GM18867 (cell line): Measurements from ENCODE around the gene COMP.

ENCODE experiments used
- ATAC-seq: cut with Tn5 transposase; IDR thresholded peaks from one replicate; pipeline ENCODE4 v1.9.1; 2021; ENCODE audit warnings: mild to moderate bottlenecking, moderate library complexity; ENCODE audit not compliant: unreplicated experiment

Gene COMP

GRCh38 chr19:18750295-18750970 lies 40.7 kb downstream of the COMP start:
- no peak for ATAC-seq

DNA sequence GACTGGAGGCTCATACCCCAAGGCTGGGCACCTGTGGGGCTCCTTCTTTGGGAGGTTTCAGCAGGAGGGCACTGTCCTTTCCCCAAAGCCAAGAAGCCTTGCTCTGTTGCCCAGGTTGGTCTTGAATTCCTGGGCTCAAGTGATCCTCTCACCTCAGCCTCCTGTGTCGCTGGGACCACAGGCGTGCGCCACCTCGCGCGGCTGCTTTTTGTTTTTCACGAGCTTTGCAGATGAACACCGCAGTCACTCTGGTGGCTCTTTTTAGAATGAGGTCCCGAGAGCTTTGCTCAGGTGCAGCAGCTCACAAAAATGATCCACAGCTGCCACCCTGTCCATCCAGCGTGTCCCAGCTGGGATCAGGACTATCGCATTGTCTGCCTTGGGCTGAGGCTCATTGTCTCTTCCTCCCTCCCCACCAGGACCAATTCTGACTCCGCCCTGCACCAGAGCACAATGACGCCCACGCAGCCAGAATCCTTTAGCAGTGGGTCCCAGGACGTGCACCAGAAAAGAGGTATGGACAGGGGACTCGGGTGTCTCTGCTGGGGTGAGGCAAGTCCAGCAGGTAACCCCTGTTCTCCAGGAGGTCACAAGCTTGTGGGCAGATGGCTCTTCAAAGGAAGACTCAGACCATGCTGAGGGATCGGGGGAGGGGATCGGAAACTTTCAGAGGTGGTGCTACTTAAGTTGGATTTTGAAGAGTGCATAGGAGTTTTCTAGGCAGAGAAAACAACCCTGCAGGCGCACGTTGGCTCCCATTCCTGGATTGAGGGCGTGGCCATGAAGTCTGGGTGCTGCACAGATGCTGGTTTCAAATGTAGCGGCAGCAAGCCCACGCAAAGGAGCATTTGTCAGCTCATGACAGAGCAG lies 41.5 kb downstream of the COMP start:
- no peak for ATAC-seq

- no peak for ATAC-seq
These were observed 44.4 kb downstream of the COMP start for GRCh38 chr19:18746401-18747325.

DNA sequence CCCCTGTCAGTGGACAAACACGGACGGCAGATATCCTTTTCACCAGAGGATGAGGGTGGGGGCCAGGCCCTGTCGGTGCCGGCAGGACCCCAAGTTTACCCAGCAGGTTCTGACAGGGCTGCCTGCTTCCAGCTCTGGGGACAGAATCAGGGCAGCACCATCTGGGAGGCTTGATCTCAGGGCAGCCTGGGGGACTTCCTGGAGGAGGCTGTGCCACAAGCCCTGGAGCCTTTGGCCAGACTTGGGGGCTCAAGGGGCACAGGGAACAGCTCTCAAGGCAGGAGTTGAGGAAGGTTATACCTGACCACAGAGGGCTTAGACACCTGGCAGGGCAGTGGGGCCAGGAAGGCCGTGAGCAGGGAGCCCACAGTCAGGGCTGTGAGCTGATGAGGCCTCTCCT lies 45.2 kb downstream of the COMP start:
- ATAC-seq: no peak

DNA sequence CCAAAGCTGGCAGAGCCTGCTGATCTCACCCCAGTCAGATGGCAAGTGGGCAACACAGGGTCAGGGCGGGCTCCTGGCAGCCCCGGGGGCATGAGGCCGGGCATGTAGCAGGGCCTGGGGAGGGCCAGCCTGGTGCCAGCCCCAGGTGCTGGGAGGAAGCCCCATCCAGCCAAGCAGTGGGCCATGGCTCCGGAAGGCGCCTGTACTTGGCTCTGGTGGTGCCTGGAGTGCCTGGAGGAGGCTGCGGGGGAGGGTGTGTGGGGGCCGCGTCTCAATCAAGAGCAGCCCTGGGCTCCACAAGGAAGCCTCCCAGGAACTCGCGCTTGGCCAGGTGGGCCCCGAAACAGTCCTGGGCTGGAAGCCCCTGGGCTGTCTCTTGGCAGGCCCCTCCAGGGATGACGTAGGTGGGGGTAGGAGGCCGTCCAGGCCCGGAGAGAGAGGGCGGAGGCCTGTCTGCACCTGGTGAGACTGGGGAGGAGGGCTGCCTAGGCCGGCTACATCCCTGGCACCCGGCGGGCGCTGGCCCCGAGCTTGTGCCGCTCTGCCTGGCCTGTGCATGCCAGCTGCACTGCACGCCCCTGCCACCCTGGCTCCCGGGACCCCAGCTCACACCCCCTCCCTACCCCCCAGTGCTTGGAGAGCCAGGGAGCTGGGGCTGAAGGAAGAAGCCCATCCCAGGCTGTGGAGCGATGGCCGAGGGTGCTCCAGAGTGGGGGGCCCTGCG lies 45.9 kb downstream of the COMP start:
- ATAC-seq: no peak

DNA sequence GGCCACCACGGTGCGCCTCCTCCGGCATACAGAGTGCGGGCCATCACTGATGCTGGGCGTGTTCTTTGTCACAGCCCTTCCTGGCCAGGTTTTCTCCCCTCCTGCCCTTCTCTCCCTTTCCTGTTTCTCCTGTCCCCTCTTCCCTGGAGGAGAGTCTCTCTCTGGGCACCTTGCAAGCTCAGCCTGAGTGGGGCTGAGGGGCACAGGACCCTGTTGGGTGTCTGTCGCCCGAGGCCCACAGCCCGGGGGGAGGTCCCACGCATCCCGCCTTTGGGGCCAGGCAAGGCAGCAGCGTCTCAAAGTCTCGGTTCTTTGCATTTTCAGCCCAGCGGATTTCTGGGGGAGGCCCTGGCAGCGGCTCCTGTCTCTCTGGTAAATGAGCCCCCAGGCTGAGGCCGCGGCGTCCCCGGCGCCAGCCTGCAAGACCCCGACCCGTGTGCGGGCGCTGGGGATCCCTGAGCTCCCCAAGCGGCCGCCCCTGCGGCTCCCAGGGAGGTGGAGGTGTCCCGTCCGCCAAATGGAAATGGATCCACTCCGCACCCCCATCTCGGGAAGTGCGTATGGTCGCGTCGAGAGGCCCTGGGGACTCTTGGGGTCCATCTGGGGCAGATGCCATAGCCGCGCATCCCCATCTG lies 47.2 kb downstream of the COMP start:
- no peak for ATAC-seq

GRCh38 chr19:18742838-18743783 lies 48.0 kb downstream of the COMP start:
- no peak for ATAC-seq

DNA sequence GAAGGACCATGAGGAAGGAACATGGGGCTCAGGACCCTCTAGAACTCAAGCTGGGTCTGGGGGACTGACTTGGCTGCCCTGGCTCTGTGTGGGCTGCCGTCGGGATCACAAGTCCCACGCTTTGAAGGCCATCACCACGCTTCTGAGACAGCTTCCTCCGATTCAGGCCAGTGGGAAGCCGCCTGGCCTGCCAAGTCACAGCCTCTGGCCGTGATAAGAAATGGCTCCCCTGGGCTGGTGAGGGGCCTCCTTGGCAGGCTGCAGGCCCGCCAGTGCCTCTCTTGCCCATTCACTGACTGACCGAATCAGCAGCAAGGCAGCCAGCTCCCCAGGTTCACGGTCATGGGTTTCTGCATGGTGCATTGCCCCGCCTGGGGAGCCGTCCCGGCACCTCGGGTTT lies 48.8 kb downstream of the COMP start:
- ATAC-seq: no peak

GRCh38 chr19:18741124-18742121 lies 49.7 kb downstream of the COMP start:
- ATAC-seq: no peak

DNA sequence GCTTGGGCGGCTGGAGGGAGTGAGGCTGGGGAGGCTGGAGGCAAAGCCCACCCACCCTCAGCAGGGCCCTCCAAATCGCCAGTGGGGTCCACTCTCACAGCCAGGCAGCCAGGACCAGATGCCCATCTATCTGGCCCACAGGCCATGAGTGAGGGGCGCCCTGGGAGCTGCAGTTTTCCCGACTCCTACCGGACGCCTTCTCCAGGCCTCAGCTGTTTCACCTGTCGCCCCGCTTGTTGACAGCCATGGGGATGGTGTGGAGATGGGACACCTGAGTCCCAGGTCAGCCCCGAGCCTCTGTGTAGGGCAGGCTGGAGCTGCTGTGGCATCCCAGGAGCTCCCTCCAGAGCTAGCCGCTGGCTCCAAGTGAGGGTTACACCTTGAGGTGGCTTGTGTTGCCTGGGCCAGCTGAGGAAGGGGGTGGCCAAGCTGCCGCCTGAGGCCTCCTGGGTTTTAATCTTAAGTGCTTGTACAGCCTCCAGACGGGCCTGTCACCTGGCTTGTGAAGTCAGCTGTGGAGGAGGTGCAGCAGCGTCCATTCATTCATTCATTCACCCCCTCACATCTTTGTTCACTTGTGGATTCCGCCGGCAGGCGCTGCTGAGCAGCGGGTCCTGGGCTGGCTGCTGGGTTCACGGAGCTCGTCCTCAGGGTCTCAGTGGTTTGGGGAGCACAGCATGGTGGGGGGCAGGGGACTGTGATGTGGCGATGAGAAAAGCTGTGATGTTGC lies 52.0 kb downstream of the COMP start:
- ATAC-seq: no peak

DNA sequence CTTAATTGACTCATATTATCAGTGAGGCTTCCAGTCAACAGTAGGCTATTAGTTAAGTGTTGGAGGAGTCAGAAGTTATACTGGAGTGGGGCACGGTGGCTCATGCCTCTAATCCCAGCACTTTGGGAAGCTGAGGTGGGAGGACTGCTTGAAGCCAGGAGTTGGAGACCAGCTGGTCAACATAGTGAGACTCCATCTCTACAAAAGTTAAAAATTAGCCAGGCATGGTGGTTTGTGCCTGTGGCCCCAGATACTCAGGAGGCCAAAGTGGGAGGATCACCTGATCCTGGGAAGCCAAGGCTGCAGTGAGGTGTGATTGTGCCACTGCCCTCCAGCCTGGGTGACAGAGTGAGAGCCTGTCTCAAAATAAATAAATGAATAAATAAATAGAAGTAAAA lies 53.2 kb downstream of the COMP start:
- no peak for ATAC-seq

DNA sequence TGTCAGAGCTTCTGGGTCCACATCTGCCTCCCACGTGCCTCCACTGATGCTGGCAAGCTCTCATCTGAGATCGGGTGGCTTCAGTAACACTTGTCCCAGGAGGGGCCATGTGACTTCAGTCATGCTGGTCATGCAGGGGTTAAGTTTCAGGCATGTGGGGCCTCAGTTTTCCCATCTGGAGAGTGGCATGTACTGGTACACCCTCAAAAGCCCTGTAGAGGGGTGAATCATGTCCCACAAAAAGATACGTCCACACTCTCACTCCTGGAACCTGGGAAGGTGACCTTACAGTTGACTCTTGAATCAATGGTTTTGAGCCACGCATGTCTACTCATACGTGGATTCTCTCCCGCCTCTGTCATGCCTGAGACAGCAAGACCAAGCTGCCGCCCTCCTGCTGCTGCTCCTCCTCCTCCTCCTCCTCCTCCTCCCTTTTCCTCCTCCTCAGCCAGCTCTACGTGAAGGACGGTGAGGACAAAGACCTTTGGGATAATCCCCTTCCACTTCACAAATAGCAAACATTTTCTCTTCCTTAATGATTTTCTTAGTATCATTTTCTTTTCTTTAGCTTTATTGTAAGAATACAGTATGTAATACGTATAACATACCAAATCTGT lies 53.7 kb downstream of the COMP start:
- ATAC-seq: no peak

DNA sequence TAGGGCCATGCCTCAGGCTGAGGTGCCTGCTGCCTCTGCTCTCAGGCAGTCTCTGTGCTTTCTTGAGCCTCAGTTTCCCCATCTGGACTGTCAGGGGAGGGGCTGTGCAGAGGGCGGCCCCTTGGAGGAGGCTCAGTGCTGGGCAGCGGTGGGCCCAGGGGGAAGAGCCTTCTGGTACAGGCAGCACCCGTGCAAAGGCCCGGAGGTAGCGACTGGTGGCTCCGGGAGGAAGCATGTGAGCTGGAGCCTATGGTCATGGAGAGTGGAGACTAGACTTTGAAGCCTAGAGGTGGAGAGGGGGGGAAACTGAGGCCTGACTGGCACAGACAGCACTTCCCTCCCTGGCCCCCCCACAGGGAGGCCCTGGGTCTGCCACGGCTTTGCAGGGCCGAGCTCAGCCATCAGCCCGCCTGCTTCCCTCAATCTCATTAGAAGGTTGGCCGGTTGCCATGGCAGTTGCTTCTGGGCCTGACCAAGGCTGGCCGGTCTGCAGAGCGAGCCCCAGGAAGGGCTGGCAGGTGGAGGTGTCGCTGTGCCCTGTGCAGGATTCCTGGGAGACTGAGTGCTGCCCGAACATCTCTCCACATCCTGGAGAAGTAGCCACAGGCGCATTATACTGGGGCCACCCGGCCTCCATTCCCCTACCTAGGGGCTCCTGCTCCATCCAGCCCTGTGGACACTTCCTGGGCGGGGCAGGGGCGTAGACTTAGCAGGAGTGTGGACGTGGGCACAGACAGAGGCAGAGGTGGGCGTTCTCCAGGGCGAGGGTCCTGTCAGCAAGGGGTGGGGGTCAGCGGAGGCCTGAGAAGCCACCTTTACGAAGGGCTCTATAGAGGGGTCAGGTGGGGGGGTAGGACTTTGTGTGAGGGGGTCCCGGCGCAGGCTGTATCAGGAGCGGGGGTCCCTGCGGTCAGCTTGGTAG lies 54.4 kb downstream of the COMP start:
- no peak for ATAC-seq

DNA sequence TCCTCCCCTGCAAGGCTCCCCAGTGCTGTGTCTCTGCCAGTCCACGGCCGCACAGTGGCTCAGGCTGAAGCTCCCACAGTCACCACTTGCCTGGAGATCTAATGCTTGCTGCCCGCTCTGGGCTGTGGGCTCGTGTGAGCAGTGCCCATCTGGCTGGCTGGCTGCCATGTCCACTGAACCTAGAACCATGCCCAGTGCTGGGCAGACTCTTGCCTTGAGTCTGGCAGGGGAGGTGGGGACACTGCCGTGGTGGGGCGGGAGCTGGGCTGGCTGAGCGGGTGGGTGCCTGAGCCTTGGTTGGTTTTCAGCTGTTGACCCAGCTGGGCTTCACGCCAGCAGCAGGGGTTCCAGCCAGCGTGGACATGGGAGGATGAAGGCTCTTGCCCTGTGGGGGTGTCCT lies 55.4 kb downstream of the COMP start:
- ATAC-seq: no peak

DNA sequence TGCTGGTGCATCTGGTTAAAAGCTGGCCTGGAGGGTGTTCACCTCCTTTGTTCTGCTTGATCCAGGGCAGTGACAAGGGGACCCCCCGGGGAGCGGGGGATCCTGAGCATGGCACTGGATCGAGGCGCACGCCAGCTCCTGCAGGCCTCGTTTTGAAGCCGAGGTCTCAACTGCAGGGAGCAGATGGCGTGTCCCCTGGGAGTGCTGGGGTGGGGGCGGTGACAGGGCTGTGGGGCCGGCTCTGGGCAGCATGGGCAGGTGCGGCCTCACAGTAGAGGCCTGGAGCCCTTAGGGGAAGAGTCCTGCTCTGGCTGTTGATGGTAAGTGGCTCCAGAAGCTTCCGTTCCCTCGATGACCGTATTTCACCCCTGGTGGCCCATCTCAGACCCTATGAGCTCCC lies 55.8 kb downstream of the COMP start:
- no peak for ATAC-seq
